DMS79 treated with DMSO at 0.1 percent for 48 hours (cell line): ENCODE data around the gene KIFC3.
"Not testable (repeated sequence)": the region's sequence is repeated elsewhere in the genome, so short reads cannot be mapped to it uniquely, and the experiment has no call there.

ENCODE experiments used
- DNase-seq: peaks from one replicate; lab custom pipeline; 2025; lab: John Stamatoyannopoulos, UW

KIFC3 gene

GRCh38 chr16:57752203-57752580, 50.1 kb downstream of the KIFC3 start:
- DNase-seq = no peak

- no peak for DNase-seq
These were observed 50.6 kb downstream of the KIFC3 start for GRCh38 chr16:57751539-57752202.

DNA sequence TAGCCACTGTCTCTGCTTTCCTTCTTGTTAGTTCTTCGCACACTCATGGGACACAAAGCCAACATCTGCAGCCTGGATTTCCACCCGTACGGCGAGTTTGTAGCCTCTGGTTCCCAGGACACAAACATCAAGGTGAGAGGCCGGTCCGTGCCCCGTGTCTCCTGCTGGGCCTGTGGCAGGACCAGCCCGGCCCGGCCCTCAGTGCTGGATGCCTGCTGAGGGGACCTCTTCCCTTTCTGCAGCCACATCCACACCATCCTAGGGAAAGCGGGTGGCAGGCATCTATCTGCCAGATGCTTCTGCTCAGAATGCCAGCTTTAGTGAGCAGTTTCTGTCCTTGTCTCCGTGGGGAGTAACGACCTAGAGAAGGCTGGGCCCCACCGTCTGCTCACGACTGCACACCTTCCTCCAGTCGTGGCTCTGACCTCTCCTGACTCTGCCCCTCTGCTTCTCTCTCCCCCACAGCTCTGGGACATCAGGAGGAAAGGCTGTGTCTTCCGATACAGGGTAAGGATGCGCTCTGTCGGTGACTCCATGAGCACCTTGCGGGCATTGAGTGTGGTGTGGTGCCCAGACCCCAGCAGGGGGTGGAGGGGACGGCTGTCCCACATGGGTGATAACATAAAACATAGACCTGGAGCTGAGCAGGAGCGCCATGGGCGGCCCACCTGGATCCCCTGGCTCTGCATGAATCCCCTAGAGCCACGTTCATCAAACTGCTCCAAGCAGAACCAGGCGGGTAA, 51.3 kb downstream of the KIFC3 start:
- DNase-seq = no peak

DNA sequence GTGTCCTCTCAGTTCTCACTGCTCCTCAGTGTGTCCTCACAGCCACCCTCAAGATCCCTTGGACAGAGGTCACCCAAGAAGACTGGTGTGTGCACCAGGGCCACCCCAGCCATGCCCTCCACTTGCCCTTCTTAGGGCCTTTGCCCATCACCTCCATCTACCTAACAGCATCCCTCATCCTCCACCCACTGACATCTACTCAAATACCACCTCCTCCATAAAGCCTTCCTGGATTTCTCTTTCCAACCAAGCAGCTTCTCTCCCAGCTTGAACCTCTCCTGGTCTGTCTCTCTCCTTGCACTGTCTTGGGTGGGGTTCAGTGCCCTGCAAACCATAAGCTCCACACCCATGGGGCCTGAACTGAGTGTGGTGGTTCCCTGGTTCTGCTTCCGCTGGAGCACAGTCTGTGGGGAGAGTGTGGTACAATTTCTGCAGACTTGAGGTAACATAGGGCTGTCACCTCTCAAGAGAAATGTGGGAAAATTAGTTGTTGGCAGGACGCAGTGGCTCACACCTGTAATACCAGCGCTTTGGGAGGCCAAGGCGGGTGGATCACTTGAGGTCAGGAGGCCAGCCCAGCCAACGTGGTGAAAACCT, 52.3 kb downstream of the KIFC3 start:
- no peak for DNase-seq

- DNase-seq = no peak
These were observed 53.1 kb downstream of the KIFC3 start for GRCh38 chr16:57749101-57749692.

DNA sequence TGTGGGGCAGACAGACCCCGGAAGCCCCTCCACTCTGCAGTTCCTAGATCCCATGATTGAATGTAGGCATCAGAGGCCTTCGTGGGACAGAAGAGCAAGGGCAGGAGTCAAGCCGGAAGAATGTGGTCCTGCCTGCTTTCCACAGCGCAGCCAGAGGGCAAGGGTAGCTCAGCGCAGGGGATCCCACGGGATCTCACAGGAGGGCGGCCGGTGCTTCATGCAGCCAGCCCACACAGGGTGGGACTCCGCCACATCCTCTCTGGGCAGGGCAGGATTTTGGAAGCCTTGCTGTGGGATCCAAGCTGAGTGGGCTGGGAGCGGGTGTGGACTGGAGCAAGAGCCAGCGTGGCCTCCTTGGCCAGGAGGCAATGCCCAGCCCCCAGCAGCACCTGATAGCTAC, 53.7 kb downstream of the KIFC3 start:
- no peak for DNase-seq

DNA sequence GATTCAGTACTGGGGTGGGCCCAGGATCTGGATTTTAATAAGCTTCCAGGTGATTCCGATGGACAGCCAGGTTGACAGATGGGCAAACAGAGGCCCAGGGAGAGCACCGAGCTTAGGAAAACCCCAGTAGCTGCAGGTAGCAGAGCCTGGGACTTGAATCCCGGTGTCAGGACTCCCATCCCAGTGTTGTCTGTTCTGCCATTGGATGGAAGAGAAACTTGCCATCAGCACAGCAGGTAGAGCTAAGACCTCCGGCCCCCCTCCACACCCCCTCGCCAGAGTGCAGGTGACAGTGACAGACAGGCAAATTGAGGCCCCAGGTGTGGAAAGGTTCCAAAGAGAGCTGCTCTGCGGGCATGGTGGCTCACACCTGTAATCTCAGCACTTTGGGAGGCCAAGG, 54.3 kb downstream of the KIFC3 start:
- no peak for DNase-seq

DNA sequence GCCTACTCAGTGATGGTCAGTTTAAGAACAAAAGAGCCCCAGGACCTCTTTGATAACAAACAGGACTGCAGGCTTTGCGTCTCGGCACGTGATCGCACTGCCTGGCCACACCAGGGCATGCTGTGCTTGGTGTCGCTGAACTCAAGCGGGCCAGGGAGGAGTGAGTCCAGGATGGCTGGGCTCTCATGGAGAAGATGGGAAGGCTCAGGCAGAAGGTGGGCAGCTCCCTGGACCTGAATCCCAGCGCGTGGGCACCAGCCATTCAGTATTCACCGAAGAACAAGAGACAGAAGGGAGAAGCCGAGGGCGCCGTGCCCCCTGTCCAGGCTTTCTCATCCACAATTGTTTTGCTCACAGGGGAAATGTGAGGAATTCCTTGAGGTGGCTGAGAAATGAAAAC, 54.8 kb downstream of the KIFC3 start:
- no peak for DNase-seq

GRCh38 chr16:57747091-57747490, 55.2 kb downstream of the KIFC3 start:
- no peak for DNase-seq

DNA sequence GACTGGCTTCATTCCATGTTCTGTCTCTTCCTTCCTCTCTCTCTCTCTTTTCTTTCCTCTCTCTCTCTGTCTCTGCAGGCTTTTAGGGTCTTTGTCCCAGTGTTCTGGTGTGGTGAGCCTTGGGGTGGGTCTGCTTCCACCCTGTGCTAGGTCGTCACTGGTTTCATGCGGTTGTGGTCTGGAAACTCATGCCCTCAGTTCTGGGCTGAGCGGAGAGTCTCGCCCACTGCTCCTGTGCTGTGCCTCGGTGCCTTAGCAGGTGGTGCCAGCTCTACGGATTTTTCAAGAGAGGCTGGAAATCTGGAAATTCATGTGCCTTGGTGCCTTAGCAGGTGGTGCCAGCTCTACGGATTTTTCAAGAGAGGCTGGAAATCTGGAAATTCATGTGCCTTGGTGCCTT, 56.0 kb downstream of the KIFC3 start:
- not testable (repeated sequence) for DNase-seq

DNA sequence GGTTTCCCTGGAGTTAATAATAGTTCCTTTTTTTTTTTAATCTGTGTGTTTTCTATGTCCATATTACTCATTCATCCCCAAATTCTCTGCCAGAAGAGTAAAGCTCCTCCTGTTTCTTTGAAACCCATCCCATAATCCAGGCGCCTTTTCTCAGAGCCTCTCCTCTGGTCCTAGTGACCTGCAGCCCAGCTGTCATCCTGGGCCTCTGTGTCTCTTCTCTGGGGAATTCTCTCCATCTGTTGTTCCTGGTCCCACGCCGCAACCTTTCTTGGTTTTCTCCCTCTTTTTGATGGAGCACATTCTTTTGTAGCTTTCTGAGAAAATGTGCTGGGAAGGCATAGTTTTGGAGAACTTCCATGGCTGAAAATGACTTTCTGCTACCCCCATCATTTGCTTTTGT, 56.5 kb downstream of the KIFC3 start:
- no peak for DNase-seq

- DNase-seq = no peak
These were observed 57.7 kb downstream of the KIFC3 start for GRCh38 chr16:57744642-57744903.

GRCh38 chr16:57743886-57744641, 58.2 kb downstream of the KIFC3 start:
- no peak for DNase-seq

DNA sequence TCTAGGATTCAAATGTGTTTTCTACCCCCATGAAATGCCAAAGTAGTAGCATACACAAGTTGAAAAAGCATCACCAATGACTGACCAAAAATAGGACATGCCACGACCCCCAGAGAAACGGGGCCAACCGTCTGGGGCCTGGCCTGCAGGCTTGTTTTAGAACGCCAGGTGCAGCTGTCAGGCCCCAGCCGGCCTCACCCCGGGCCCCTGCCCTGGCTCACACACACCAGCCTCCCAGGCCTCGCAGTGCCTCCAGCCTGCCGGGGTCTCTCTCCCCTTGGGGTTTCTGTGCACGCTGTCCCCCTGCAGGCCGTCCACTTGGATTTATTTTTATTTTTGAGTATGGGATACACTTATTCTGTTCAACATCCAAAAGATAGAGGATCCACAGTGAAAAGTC, 58.8 kb downstream of the KIFC3 start:
- DNase-seq = no peak

DNA sequence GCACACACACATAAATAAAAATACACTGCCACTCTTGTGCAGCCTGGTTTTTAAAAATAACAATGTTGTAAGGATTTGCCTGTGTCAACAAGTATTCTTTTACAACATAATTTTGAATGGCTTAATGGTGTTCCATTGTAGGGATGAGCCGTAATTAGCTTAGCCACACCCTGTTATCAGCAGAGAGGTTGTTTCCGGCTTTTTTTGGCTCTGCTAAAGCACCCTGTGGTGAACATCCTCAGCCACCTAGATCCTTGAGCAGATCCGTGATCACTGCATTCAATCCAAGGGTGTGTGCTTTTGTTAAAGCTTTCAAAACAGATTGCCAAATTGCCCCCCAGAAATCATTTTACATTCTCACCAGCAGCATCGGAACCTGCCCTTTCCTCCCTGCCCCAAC, 59.7 kb downstream of the KIFC3 start:
- DNase-seq = no peak

- DNase-seq = no peak
These were observed 60.6 kb downstream of the KIFC3 start for GRCh38 chr16:57741660-57742191.

- DNase-seq = no peak
These were observed 61.7 kb downstream of the KIFC3 start for GRCh38 chr16:57740423-57741071.

DNA sequence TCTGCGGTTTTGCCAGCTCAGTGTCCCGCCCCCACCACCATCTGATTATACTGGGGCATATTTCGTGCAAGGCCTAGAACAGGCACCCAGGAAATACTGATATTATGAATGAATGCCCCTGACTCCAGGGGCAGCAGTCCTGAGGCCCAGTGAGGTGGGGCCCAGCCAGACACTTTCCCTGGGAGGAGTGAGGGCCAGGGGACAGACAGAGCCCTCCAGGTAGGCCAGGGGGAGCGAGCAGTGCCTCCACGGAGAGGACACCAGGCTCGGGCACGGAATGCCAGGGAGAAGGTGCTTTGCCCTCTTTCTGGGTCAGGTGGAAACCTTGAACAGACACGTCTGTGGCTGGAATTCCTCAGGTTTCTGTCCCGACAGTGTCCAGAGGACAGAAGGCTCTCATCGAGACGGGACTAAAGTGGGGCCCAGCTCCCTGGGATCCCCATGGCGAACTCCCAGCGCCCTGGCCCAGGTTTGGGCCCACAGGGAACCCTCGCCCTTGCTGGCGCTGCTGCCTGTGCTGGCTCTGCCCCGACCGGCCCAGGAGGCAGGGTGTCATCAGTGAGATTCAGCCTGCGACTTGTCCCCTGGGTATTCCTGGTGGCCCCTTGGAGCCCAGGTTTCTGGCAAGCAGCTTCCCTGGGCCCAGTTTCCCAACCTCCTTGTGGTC, 62.4 kb downstream of the KIFC3 start:
- no peak for DNase-seq

- no peak for DNase-seq
These were observed 63.4 kb downstream of the KIFC3 start for GRCh38 chr16:57738844-57739243.

DNA sequence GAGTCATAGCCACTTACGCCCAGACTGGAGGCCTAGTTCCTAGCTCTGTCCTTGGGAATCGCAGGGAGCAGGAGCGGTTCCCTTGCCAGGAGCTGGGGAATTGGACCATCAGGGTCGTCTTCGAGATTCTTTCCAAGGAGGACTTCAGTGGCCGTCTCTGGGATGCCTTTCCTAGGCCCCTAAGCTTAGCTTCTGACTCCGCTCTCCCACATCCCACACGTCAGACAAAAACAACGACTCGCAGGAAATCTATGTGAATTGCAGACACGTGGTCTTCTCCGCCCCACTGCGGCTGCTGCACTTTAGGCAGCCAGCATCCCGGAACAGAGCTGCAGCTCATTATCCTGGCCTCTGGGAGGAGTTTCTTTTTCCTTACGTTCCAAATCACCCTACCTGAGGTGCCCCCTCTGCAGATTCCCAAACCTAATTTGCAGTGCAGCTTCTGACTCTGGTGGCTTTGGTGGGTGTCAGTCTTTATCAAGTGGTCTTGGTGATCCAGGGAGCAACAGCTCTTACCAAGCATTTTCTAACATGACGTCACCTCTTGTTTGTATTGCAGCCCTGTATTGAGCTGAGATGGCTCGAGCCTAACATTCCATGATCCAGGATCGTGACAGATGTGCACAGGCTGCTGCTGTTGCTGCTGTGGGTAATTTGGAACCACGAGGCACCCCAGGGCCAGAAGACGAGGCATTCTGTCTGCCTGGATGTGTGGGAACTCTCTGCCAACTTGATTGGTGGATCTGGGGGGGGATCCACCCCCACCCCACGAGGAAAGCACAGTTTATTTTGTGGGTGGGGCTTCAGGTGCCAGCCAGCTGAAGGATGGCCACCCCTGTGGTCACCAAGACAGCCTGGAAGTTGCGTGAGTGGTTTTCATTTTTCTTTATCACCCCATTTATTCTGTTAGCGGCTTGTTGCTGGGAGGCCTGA, 65.6 kb downstream of the KIFC3 start:
- DNase-seq = peak; percentile 24
